ENCODE data around the gene SLC48A1. TPM values are rescaled to one million over a fixed set of nuclear protein-coding genes. Genes with fewer than 3 reads are reported as not detected.

Gene SLC48A1
- total and polyA plus RNA-seq, 4 donors, result 19.7 to 51.3 (median 34.7) TPM

Other genes starting within 250 kb of the SLC48A1 start
- gene RPAP3, start 67.2 kb upstream of the SLC48A1 start, total RNA-seq, result 10 to 100 TPM; 18.6 to 22.7 TPM
- gene RPAP3, start 67.2 kb upstream of the SLC48A1 start, polyA plus RNA-seq, result 1 to 10 TPM; 4.6 to 7.8 TPM
- 1 to 10 TPM in 1 of 2 donors, under 1 TPM in 1; 0.29 to 1.7 TPM for gene ENDOU, start 47.7 kb upstream of the SLC48A1 start, total RNA-seq
- gene ENDOU, start 47.7 kb upstream of the SLC48A1 start, polyA plus RNA-seq, result under 1 TPM in 1 of 2 donors, not detected in 1; 0.74 TPM
- gene RAPGEF3, start 14.4 kb upstream of the SLC48A1 start, total RNA-seq, result 100 to 1,000 TPM in 1 of 2 donors, 10 to 100 TPM in 1; 39.2 to 139 TPM
- 100 to 1,000 TPM in 1 of 2 donors, 1 to 10 TPM in 1; 3.1 to 149 TPM for gene RAPGEF3, start 14.4 kb upstream of the SLC48A1 start, polyA plus RNA-seq
- gene HDAC7, start 46.7 kb downstream of the SLC48A1 start, total RNA-seq, result 100 to 1,000 TPM; 144 to 192 TPM
- gene HDAC7, start 46.7 kb downstream of the SLC48A1 start, polyA plus RNA-seq, result 10 to 100 TPM; 17.0 to 93.4 TPM
- 1 to 10 TPM; 7.9 to 9.3 TPM for gene VDR, start 131.8 kb downstream of the SLC48A1 start, total RNA-seq
- gene VDR, start 131.8 kb downstream of the SLC48A1 start, polyA plus RNA-seq, result 1 to 10 TPM; 2.2 to 7.0 TPM
- 10 to 100 TPM; 56.3 to 70.0 TPM for gene TMEM106C, start 190.4 kb downstream of the SLC48A1 start, total RNA-seq
- 100 to 1,000 TPM in 1 of 2 donors, 10 to 100 TPM in 1; 68.9 to 220 TPM for gene TMEM106C, start 190.4 kb downstream of the SLC48A1 start, polyA plus RNA-seq
- gene COL2A1, start 231.2 kb downstream of the SLC48A1 start, total RNA-seq, result not detected
- gene COL2A1, start 231.2 kb downstream of the SLC48A1 start, polyA plus RNA-seq, result not detected